AG04449 (cell line): Measurements from ENCODE around the gene PRKAR2B.
"Not testable (repeated sequence)": the region's sequence is repeated elsewhere in the genome, so short reads cannot be mapped to it uniquely, and the experiment has no call there.

Source experiments
- CTCF ChIA-PET: fragments of 350-600 bp; formaldehyde crosslinking; extraction: SDS; loops from one replicate; lab custom pipeline; 2021; ENCODE audit warnings: antibody characterized with exemption; lab: Yijun Ruan, JAX
- POLR2A ChIA-PET: fragments of 400-600, 350-600 bp; formaldehyde crosslinking; extraction: SDS; loops from one replicate; lab custom pipeline; 2020; ENCODE audit warnings: antibody characterized with exemption, inconsistent platforms; lab: Yijun Ruan, JAX
- DNase-seq: peaks from one replicate; pipeline ENCODE4 v3.0.0-alpha.2; 2010; ENCODE audit warnings: low read depth, low spot score
- H3K4me3 ChIP-seq: 2 replicates; pipeline ENCODE4 v1.5.1; 2011; ENCODE audit warnings: low read depth, mild to moderate bottlenecking, control low read depth, low read length
- TF ChIP-seq, protein P1 (sequence below): IDR thresholded peaks from one replicate; pipeline ENCODE4 v1.5.1; 2011; ENCODE audit warnings: mild to moderate bottlenecking, moderate library complexity, low read length, control low read depth, inconsistent platforms; ENCODE audit not compliant: insufficient read depth; ENCODE audit errors: missing control alignments

Gene PRKAR2B

DNA sequence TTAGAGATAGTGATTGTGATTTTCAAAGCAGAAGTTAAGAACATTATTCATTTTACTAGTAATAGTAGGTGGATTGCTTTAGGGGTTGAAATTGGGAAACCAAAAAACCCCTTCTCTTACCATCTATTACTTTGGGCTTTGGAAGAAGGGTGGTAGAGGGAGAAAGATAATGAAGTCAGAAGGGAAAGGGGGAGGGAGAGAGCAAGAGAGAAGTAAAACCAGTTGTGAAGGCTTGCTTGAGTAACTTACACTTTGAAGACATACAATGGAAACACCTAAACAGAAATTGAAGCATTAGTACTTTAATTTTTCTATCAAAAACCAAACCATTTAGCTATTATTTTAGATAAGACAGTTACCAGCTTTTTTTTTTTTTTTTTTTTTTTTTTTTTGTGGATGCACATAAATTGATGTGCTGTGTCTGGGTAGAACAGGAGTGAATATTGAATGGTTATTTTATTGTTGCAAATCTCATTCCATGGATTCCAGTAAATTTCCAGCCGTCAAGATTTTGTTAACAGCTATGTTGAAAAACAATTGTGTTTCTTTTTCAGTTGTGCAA lies 5.5 kb downstream of the PRKAR2B start:
- no peak overlapping the region for H3K4me3 ChIP-seq
- ChIA-PET POLR2A (no interaction called here), CTCF (no interaction called here)
- TF ChIP-seq, protein P1, sequence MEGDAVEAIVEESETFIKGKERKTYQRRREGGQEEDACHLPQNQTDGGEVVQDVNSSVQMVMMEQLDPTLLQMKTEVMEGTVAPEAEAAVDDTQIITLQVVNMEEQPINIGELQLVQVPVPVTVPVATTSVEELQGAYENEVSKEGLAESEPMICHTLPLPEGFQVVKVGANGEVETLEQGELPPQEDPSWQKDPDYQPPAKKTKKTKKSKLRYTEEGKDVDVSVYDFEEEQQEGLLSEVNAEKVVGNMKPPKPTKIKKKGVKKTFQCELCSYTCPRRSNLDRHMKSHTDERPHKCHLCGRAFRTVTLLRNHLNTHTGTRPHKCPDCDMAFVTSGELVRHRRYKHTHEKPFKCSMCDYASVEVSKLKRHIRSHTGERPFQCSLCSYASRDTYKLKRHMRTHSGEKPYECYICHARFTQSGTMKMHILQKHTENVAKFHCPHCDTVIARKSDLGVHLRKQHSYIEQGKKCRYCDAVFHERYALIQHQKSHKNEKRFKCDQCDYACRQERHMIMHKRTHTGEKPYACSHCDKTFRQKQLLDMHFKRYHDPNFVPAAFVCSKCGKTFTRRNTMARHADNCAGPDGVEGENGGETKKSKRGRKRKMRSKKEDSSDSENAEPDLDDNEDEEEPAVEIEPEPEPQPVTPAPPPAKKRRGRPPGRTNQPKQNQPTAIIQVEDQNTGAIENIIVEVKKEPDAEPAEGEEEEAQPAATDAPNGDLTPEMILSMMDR, result no peak
- DNase-seq, result no peak

DNA sequence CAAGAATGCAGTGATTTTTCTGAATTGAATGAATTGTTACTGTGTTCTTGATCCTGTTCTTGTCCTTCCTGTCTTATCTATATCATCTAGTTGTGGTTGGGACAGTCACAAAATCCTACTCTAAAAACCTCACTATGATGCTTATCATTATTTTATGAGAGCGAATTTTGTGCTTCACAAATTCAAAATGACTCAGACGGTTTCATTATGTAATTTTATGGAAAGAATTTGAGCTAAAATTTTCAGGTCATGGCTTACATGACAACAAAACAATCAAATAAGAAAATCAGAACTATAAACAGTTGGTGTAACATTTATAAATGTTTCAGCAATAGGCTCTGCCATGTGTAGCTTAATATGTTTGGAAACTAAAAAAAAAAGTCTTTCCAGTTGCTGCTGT lies 6.9 kb downstream of the PRKAR2B start:
- DNase-seq, result no peak
- H3K4me3 ChIP-seq, result no peak overlapping the region
- TF ChIP-seq, protein P1, result no peak
- POLR2A ChIA-PET, result no interaction called here
- CTCF ChIA-PET, result no interaction called here

DNA sequence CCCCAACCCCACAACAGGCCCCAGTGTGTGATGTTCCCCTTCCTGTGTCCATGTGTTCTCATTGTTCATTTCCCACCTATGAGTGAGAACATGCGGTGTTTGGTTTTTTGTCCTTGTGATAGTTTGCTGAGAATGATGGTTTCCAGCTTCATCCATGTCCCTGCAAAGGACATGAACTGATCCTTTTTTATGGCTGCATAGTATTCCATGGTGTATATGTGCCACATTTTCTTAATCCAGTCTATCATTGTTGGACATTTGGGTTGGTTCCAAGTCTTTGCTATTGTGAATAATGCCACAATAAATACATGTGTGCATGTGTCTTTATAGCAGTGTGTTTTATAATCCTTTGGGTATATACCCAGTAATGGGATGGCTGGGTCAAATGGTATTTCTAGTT lies 10.5 kb downstream of the PRKAR2B start:
- CTCF ChIA-PET, DNase-seq, POLR2A ChIA-PET, H3K4me3 ChIP-seq: not testable (repeated sequence)

DNA sequence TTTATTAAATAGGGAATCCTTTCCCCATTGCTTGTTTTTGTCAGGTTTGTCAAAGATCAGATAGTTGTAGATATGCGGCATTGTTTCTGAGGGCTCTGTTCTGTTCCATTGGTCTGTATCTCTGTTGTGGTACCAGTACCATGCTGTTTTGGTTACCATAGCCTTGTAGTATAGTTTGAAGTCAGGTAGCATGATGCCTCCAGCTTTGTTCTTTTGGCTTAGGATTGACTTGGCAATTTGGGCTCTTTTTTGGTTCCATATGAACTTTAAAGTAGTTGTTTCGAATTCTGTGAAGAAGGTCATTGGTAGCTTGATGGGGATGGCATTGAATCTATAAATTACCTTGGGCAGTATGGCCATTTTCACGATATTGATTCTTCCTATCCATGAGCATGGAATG lies 11.6 kb downstream of the PRKAR2B start:
- DNase-seq, CTCF ChIA-PET, H3K4me3 ChIP-seq, POLR2A ChIA-PET: not testable (repeated sequence)

DNA sequence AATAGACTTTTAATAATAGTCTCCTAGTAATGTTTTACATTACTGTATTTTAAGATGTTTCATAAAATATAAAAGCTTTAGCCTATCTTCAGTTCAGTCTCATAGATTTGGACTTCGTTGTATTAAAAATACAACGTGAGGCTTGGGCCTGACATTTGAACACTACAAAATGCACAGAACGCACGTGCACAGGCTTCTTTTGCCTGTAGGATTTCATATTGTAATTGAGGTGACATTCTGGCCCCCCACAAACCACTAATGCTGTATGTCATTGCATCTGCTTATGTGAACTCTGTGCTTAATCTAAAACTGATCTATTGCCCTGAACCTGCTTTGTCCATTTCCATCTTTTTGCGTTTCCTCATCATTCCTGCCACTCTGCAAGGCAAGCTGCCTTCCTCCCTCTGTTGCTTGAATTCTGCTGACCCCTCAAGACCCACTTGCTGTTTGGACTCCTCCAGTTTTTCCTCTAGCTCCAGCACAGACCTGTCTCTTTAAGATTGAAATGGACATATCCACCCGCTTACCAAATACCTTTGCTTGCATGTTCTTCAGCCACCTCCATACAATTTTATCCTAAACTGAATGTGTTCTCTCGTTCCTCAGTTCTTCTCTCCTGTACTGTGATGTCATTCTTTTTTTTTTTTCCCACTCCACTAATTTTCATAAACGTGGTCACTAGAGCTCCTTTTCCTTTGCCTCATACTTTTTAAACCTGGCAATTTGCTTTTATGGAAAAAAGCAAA lies 12.4 kb downstream of the PRKAR2B start:
- DNase-seq, result no peak
- ChIA-PET POLR2A (no interaction called here), CTCF (interaction anchor here (1.0 to 1.1 kb wide), 2 partner anchors 11 to 110 kb away, joined by 3 read pairs; no protein-coding TSS in a partner anchor)
- TF ChIP-seq, protein P1, result no peak
- no peak overlapping the region for H3K4me3 ChIP-seq

DNA sequence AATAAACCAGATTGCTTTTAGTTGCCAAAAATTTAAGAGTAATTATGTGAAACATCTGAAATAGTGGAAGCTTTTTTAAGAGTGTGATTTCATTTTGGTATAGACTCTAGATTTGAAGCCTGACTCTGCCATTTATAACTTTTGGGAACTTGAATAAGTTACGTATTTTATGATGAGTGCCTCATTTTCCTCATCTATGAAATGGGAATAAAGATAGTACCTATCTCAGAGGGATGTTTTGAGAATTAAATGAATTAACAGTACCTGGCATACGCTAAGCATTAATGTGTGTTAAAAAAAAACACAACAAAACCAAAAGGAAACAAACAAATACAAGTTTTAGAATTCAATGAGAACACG lies 12.9 kb downstream of the PRKAR2B start:
- no peak for DNase-seq
- H3K4me3 ChIP-seq, result no peak overlapping the region
- ChIA-PET CTCF (interaction anchor here (0.9 to 1.1 kb wide), 3 partner anchors 12 to 110 kb away, joined by 3 read pairs; no protein-coding TSS in a partner anchor), POLR2A (no interaction called here)
- TF ChIP-seq, protein P1, result no peak

DNA sequence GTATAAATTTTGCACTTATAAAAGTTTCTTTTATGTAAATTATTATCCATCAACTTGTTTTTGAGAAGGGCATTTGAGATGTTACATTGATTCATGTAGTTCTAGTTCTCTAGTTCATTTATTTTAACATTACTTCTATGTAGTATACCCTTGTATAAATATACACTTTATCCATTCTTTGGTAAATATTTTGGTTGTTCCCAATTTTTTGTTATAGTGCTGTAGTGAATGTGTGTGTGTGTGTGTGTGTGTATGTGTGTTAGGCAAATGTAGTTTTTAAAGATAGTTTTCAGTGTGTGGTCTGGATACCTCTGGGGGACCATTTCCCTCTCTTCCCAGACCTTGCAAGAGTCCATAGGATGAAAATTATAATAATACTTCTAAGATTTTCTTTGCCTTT lies 15.0 kb downstream of the PRKAR2B start:
- DNase-seq, result no peak
- TF ChIP-seq, protein P1, result no peak
- CTCF ChIA-PET, result no interaction called here
- POLR2A ChIA-PET, result no interaction called here
- H3K4me3 ChIP-seq, result no peak overlapping the region
